DND-41 (cell line): Measurements from ENCODE around the gene ST3GAL4.
"Not testable (repeated sequence)": the region's sequence is repeated elsewhere in the genome, so short reads cannot be mapped to it uniquely, and the experiment has no call there.

Experiments
- EZH2 ChIP-seq: IDR thresholded peaks from 3 replicates; pipeline ENCODE4 v1.6.1; 2012; ENCODE audit warnings: borderline replicate concordance, low read depth, mild to moderate bottlenecking, moderate library complexity, low read length, inconsistent platforms; ENCODE audit not compliant: severe bottlenecking
- TF ChIP-seq, protein P1 (sequence below): IDR thresholded peaks from 2 replicates; pipeline ENCODE4 v1.5.1; 2012; ENCODE audit warnings: borderline replicate concordance, low read length, moderate library complexity, mild to moderate bottlenecking; ENCODE audit not compliant: poor library complexity, severe bottlenecking; ENCODE audit errors: extremely low read depth

DNA sequence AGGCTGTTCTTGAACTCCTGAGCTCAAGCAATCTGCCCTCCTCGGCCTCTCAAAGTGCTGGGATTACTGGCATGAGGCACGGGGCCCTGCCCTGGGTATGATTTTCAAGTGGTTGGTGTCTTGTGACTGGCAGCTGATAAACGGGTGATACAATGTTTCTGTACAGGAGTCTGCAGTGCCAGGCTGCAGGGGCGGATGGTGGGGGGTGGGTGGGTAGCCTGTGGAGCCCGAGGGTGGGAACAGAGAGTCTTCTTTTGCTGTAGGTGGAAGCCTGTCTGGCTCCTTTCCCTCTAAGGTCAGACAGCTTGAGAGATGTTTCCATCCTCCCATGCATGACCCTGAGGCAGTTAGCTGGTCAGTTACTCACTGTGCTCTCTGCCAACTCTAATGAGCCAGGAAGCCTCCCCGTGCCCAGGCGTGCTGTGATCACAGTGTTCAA is 39.2 kb downstream of the ST3GAL4 start:
- TF ChIP-seq, protein P1, sequence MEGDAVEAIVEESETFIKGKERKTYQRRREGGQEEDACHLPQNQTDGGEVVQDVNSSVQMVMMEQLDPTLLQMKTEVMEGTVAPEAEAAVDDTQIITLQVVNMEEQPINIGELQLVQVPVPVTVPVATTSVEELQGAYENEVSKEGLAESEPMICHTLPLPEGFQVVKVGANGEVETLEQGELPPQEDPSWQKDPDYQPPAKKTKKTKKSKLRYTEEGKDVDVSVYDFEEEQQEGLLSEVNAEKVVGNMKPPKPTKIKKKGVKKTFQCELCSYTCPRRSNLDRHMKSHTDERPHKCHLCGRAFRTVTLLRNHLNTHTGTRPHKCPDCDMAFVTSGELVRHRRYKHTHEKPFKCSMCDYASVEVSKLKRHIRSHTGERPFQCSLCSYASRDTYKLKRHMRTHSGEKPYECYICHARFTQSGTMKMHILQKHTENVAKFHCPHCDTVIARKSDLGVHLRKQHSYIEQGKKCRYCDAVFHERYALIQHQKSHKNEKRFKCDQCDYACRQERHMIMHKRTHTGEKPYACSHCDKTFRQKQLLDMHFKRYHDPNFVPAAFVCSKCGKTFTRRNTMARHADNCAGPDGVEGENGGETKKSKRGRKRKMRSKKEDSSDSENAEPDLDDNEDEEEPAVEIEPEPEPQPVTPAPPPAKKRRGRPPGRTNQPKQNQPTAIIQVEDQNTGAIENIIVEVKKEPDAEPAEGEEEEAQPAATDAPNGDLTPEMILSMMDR = not testable (repeated sequence)
- not testable (repeated sequence) for TF ChIP-seq EZH2
